NCI-H1436 treated with DMSO at 0.1 percent for 48 hours (cell line): ENCODE measurements around the gene KLHDC9.

Source experiments
- DNase-seq: peaks from one replicate; lab custom pipeline; 2025; lab: John Stamatoyannopoulos, UW

KLHDC9 gene

DNA sequence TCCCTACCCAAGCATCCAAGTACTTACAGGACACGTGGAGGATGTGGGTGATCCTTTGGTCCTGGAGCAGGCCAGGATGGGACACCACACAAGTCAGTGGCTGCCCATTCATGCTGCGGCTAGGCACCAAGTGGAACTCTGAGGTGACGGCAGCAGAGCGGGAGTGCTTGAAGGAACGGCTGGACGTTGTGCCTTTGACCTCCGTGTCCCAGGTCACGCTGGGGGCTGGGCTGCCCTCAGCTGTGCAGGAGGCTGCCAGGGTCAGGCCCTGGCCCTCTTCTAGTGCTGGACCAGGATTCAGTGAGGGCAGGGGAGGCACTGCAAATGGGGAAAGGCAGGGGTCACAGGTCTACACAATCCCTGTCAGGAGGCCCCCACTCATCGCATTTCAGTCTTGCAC is 20.7 kb upstream of the KLHDC9 start:
- no peak for DNase-seq

DNA sequence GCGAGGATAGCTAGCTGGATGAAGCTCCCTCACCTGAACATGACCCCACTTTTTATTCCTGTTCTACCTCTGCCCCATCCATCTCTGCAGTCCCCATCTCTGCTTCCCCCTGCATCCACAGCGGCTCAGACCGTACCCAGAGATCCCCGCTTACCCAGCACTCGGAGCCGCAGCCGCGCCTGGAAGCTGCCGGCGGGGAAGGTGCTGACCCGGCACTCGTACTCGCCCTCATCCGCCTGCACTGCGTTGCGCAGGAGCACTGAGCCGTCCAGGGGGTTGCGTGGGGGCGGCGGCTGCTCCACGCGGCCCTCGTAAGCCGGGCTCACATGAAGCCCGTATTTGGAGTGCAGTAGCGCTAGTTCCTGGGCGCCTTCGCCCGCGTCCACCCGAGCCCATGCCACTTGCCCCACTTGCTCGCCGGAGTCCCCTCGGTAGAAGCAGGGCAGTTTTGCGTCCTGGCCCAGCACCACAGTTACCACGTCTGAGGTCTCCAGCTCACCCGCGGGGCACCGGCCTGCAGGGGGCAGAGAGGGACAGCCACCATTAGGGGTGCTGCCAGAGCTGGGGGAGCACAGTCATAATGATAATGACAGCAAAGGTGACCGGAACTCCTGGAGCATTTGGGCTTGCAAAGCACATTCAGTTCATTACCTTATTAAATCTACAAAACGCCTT is 18.6 kb upstream of the KLHDC9 start:
- DNase-seq, result no peak

GRCh38 chr1:161080441-161081405 is 17.4 kb upstream of the KLHDC9 start:
- no peak for DNase-seq

GRCh38 chr1:161081519-161081918 is 16.6 kb upstream of the KLHDC9 start:
- DNase-seq, result no peak

- no peak for DNase-seq
Observed at GRCh38 chr1:161082483-161082882, 15.7 kb upstream of the KLHDC9 start.

DNA sequence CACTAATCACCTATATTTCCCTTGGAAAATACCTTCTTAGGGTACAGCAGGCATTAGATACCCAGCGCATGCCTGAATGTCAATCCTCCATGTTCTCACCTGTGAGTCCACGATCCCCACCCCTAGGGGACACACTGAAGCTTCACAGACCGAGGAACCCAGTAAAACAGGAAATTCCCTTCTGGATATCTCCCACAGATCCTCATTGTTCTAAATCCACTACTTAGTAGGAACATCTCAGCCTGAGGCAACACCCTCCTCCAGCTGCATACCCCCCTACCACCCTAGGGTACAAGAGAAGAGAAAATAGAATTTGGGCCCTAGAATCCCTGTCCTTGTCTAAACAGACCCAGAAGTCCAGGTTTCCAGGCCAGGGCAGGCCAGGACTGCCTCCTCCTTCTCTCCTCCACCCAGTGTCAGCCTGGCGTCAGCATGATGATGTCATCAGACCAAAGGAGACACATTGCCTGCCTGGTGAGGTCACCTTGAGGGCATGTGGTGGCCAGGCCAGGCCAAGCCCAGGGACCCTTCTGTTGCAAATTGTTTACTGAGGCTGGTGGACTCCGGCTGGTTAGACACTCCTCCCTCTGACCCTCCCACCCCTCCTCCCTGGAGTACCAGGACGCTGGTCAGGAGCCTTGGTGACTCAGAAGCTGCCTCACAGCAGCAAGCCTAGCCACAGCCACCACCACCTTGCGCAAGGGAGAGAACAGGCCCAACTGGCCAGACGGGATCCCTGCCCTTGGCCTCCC is 15.0 kb upstream of the KLHDC9 start:
- DNase-seq, result no peak

GRCh38 chr1:161083748-161084596 is 14.2 kb upstream of the KLHDC9 start:
- DNase-seq, result no peak

- DNase-seq, result no peak
Observed at GRCh38 chr1:161084597-161084988, 13.6 kb upstream of the KLHDC9 start.

DNA sequence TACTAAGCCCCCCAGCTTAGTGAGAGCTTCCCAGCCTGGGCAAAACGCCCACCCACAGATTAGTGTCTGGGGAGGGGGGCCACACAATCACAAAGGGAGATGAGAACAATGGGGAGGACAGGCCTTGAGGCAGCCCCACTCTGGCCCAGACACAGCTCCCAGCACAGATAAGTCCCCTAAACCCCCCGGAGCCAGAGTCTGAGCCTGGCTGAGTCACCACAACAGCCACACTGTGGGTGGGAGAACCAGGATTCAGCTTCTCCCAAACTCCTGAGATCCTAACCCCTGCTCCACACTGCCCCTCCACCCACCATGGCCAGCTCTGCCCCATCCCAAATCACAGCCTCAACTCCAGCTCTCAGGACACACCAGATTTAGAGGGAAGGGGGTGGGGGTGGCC is 13.0 kb upstream of the KLHDC9 start:
- DNase-seq, result no peak

DNA sequence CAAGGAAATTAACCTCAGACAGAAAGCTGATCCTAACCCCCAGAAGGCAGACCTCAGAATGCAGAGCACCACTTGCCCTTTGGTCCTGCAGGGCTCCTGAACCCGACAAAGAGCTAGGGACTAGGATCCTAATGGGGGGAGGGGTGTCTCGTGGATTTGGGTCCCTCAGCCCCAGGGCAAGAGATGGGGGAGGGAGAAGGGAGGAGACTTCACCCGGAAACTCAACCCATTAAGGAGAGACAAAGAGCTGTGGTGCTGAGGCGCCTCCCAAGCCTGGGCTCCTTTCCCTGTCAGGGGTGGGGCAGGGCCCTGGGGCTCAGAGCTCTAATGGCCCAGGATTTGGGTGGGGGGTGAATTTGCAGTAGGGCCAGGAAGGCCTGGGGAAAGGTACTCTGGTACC is 11.7 kb upstream of the KLHDC9 start:
- no peak for DNase-seq

GRCh38 chr1:161088587-161089110 is 9.5 kb upstream of the KLHDC9 start:
- DNase-seq, result no peak

DNA sequence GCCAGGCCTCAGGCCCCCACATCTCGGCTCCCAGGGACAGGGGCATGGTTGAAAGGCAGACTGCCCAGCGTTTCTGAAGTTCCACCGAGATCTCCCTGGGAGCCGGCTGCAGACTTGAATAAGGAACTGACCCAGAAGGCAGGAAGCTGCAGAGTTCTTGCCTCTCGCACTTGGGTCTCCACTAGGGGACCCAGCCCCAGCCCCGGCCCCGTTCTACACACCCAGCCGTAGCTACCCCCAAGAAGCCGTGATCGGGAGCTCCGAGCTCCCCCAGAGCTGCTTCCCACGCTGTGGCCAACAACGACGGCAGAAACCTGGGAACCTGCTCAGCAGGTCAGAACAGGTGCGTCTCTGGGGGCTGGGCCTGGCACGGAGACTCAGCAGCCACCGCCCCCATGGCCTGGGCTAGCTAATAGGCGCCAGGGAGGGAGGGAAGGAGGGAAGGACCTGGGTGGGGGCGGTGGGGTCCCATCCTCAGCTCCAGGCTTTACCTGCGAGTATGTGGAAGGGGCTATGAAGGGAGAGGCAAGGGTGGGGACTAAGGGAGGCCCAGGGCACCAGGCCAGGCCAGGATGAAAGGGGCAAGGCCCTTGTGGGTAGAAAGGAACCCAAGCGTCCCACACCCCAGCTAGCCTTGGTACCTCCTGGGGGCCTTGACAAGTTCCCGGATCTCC is 8.8 kb upstream of the KLHDC9 start, which contains the start of gene NECTIN4:
Gene NECTIN4, minus strand, starts transcription at position 308 of the 674 bp plus-strand sequence. Its CDS starts 262 bp downstream, at position 46.
- no peak for DNase-seq

DNA sequence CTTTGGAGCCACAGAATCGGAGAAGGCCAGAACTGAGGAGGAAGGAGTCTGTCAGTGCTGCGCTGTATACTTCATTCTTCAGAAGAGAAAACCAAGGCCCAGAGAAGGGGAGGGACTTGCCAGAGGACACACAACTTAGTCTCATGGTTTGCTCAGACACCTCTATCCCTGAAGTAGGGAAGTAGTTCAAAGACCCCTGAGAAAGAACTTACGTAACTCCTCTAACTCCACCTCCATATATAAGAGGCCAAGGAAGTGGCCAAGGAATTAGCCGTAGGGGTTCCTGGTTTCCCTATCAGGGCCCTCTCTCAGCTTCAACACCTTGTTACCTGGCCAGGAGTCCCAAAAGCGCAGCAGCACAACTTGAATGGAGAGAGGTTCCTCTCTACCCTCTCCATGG is 8.2 kb upstream of the KLHDC9 start:
- no peak for DNase-seq

GRCh38 chr1:161090617-161091016 is 7.5 kb upstream of the KLHDC9 start:
- no peak for DNase-seq

DNA sequence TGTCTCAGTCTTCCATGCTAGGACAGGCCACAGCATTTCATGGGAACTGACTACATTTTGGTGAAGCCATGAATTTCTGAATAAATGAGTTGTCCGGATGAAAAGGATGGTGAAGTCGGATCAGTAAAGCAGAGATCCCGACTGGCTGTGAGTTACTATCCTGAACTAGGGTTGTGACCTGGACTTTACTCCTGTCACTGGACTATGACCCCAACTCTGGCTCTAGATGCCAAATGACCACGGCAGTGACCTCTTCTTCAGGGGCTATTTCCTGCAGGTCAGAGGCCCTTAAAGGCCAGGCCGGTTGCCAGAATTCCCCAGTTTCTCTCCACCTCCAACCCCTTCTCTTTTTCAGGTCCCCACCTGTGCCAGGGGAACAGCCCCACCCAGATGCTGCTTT is 7.1 kb upstream of the KLHDC9 start:
- no peak for DNase-seq

DNA sequence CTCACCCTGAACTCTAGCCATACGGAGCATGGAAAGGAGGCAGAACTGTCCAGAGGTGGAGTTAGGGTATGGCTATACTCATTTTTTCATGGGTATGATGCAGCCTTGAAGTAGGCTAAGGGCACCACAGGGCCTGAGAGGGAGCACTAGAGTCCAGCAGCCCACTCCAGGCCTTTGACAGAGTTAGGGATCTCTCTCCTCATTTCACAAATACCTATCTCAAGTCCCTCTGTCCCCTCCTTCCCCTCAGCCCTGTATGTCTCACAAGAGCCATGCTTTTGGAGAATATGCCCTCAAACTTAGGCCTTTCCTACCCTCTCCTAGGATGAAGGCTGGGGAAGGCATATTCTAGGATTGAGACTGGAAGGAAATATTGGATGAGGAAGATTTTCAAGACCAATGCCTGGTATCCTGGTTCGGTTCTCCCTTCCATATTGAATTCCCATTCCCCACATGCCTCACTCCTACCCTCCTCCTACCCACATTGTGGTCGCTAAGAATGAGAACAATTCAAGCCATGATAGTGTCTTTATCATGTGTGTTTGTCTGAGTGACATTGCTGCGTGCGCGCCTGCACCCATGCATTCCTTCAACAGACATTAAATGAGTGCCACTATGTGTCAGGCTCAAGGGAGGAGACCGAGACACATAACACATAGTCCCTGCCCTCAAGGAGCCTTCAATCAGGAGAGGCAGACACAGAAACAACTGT is 6.2 kb upstream of the KLHDC9 start:
- DNase-seq, result no peak

- DNase-seq, result no peak
Observed at GRCh38 chr1:161092621-161093028, 5.5 kb upstream of the KLHDC9 start.

- no peak for DNase-seq
Observed at GRCh38 chr1:161094481-161094880, 3.7 kb upstream of the KLHDC9 start.

GRCh38 chr1:161095230-161095629 is 2.9 kb upstream of the KLHDC9 start:
- DNase-seq, result no peak

DNA sequence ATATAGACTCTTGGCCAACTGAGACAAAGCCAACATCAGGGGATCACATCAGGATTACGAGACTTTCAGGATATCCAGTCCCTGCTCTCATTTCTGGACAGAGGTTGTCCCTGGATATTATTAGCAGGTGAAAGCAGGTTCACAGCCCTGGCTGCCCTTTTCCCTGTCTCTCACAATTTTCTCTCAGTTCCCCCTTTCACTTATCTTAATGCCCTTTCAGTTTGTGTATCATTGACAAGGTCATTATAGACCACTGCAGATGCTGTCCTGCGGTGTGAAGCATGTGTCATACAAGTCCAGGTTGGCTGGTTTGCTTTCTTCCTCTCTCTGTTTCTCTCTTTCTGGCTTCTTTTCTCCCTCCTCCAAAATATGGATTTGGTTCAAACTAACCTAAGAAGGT is 2.1 kb upstream of the KLHDC9 start:
- DNase-seq, result no peak
